GM06990 (cell line): ENCODE measurements around the gene TDO2.
"Not testable (repeated sequence)": the region's sequence is repeated elsewhere in the genome, so short reads cannot be mapped to it uniquely, and the experiment has no call there.

Experiments used
- DNase-seq: peaks from one replicate; pipeline ENCODE4 v3.0.0-alpha.2; 2011; ENCODE audit not compliant: insufficient read length; ENCODE audit errors: extremely low read depth
- H3K27me3 ChIP-seq: replicated peaks from 2 replicates; pipeline ENCODE4 v1.6.0; 2011; ENCODE audit warnings: low read length; ENCODE audit not compliant: control insufficient read depth, insufficient read depth
- H3K36me3 ChIP-seq: 2 replicates; pipeline ENCODE4 v1.5.1; 2011; ENCODE audit warnings: low read length; ENCODE audit not compliant: control insufficient read depth, insufficient read depth
- H3K4me3 ChIP-seq: replicated peaks from 2 replicates; pipeline ENCODE4 v1.5.1; 2011; ENCODE audit warnings: low read depth, mild to moderate bottlenecking, control low read depth, low read length
- CTCF ChIP-seq: IDR thresholded peaks from 2 replicates; pipeline ENCODE4 v1.5.1; 2011; ENCODE audit warnings: low read length, control low read depth, mild to moderate bottlenecking, inconsistent platforms; ENCODE audit not compliant: insufficient read depth, poor library complexity, severe bottlenecking

TDO2 gene

GRCh38 chr4:155887045-155887444 is 16.5 kb upstream of the TDO2 start:
- H3K36me3 ChIP-seq: no peaks in the 10 kb centered on the region
- DNase-seq: no peak
- H3K4me3 ChIP-seq: no peak overlapping the region
- TF ChIP-seq CTCF: no peak
- H3K27me3 ChIP-seq: no peaks in the 10 kb centered on the region; the same call in 1 of the 2 replicates

GRCh38 chr4:155887847-155888570 is 15.5 kb upstream of the TDO2 start:
- Histone ChIP-seq H3K27me3 (no peaks in the 10 kb centered on the region; the same call in 1 of the 2 replicates), H3K4me3 (no peak overlapping the region), H3K36me3 (no peaks in the 10 kb centered on the region)
- TF ChIP-seq CTCF: no peak
- DNase-seq: no peak

GRCh38 chr4:155889031-155889793 is 14.3 kb upstream of the TDO2 start:
- H3K27me3 ChIP-seq: no peaks in the 10 kb centered on the region; the same call in 1 of the 2 replicates
- H3K4me3 ChIP-seq: no peak overlapping the region
- no peak for TF ChIP-seq CTCF
- H3K36me3 ChIP-seq: no peaks in the 10 kb centered on the region
- DNase-seq: no peak

- DNase-seq: no peak
- H3K27me3 ChIP-seq: no peaks in the 10 kb centered on the region; the same call in 1 of the 2 replicates
- TF ChIP-seq CTCF: no peak
- H3K4me3 ChIP-seq: no peak overlapping the region
- no peaks in the 10 kb centered on the region for H3K36me3 ChIP-seq
Measured at GRCh38 chr4:155889946-155890345, 13.6 kb upstream of the TDO2 start.

- TF ChIP-seq CTCF: no peak
- DNase-seq: no peak
- no peaks in the 10 kb centered on the region for H3K36me3 ChIP-seq
Measured at GRCh38 chr4:155891058-155891457, 12.4 kb upstream of the TDO2 start.

GRCh38 chr4:155898371-155898770 is 5.1 kb upstream of the TDO2 start:
- H3K4me3 ChIP-seq, H3K36me3 ChIP-seq, DNase-seq, H3K27me3 ChIP-seq: not testable (repeated sequence)

More at GRCh38 chr4:155891058-155891457, 12.4 kb upstream of the TDO2 start:
- Histone ChIP-seq H3K27me3 (no peaks in the 10 kb centered on the region), H3K4me3 (no peak overlapping the region)
